H9 (cell line): ENCODE data around the gene GRK1. TPM values are rescaled to one million over a fixed set of nuclear protein-coding genes. Genes with fewer than 3 reads are reported as not detected.

ENCODE experiments used
- DNase-seq: peaks from one replicate; pipeline ENCODE4 v3.0.0-alpha.2; 2017
- H2AFZ ChIP-seq: one replicate; pipeline ENCODE4 v1.6.1; 2013; ENCODE audit warnings: mild to moderate bottlenecking, low read length, control low read depth, moderate library complexity
- H2AK5ac ChIP-seq: 2 replicates; pipeline ENCODE4 v1.6.1; 2013; ENCODE audit warnings: low read length, control low read depth, mixed read lengths; ENCODE audit not compliant: insufficient read length
- H2BK120ac ChIP-seq: one replicate; pipeline ENCODE4 v1.6.1; 2013; ENCODE audit warnings: low read depth, mild to moderate bottlenecking, low read length, control low read depth, inconsistent platforms; ENCODE audit not compliant: poor library complexity, severe bottlenecking
- H2BK12ac ChIP-seq: 2 replicates; pipeline ENCODE4 v1.6.1; 2013; ENCODE audit warnings: low read length, control low read depth, mixed read lengths, low read depth; ENCODE audit not compliant: insufficient read length
- H2BK15ac ChIP-seq: 2 replicates; pipeline ENCODE4 v1.6.1; 2013; ENCODE audit warnings: low read depth, low read length, control low read depth
- H2BK20ac ChIP-seq: one replicate; pipeline ENCODE4 v1.6.1; 2013; ENCODE audit warnings: low read depth, mild to moderate bottlenecking, low read length, control low read depth, inconsistent platforms; ENCODE audit not compliant: poor library complexity, severe bottlenecking
- H2BK5ac ChIP-seq: 2 replicates; pipeline ENCODE4 v1.6.1; 2013; ENCODE audit warnings: low read length, control low read depth, mixed read lengths; ENCODE audit not compliant: insufficient read length
- H3K14ac ChIP-seq: 2 replicates; pipeline ENCODE4 v1.6.1; 2013; ENCODE audit warnings: low read length, control low read depth; ENCODE audit not compliant: insufficient read depth
- H3K18ac ChIP-seq: 2 replicates; pipeline ENCODE4 v1.6.1; 2013; ENCODE audit warnings: low read depth, mild to moderate bottlenecking, mixed read lengths, low read length, control low read depth; ENCODE audit not compliant: insufficient read length
- H3K23ac ChIP-seq: 2 replicates; pipeline ENCODE4 v1.6.1; 2013; ENCODE audit warnings: low read length, control low read depth, mixed read lengths, low read depth; ENCODE audit not compliant: insufficient read length
- H3K23me2 ChIP-seq: 2 replicates; pipeline ENCODE4 v1.6.1; 2013; ENCODE audit warnings: low read depth, mild to moderate bottlenecking, mixed read lengths, low read length, control low read depth; ENCODE audit not compliant: insufficient read length, poor library complexity, severe bottlenecking
- H3K27ac ChIP-seq: 2 replicates; pipeline ENCODE4 v1.5.1; 2013; ENCODE audit warnings: low read length, control low read depth, mixed read lengths, low read depth; ENCODE audit not compliant: insufficient read length
- H3K27me3 ChIP-seq: 2 replicates; pipeline ENCODE4 v1.6.1; 2013; ENCODE audit warnings: low read length, control low read depth, inconsistent platforms; ENCODE audit not compliant: insufficient read depth
- H3K4ac ChIP-seq: 2 replicates; pipeline ENCODE4 v1.6.1; 2013; ENCODE audit warnings: low read depth, mild to moderate bottlenecking, control low read depth, inconsistent platforms, low read length, moderate library complexity
- H3K4me1 ChIP-seq: 2 replicates; pipeline ENCODE4 v1.6.1; 2013; ENCODE audit warnings: low read length, control low read depth, inconsistent platforms; ENCODE audit not compliant: insufficient read depth
- H3K4me2 ChIP-seq: 2 replicates; pipeline ENCODE4 v1.6.1; 2013; ENCODE audit warnings: low read length, control low read depth, mixed read lengths; ENCODE audit not compliant: insufficient read length, insufficient read depth
- H3K56ac ChIP-seq: 2 replicates; pipeline ENCODE4 v1.6.1; 2013; ENCODE audit warnings: low read depth, mild to moderate bottlenecking, mixed read lengths, low read length, control low read depth; ENCODE audit not compliant: insufficient read length
- H3K79me1 ChIP-seq: 2 replicates; pipeline ENCODE4 v1.6.1; 2013; ENCODE audit warnings: low read depth, mild to moderate bottlenecking, moderate library complexity, low read length, control low read depth, inconsistent platforms; ENCODE audit not compliant: insufficient read depth, poor library complexity, severe bottlenecking
- H3K79me2 ChIP-seq: 2 replicates; pipeline ENCODE4 v1.6.1; 2013; ENCODE audit warnings: low read length, control low read depth, inconsistent platforms; ENCODE audit not compliant: insufficient read depth
- H3K9ac ChIP-seq: 2 replicates; pipeline ENCODE4 v1.6.1; 2013; ENCODE audit warnings: low read length, control low read depth, mixed read lengths; ENCODE audit not compliant: insufficient read length; ENCODE audit errors: extremely low read depth
- H3K9me3 ChIP-seq: one replicate; pipeline ENCODE4 v1.6.1; 2013; ENCODE audit warnings: low read depth, low read length, inconsistent platforms; ENCODE audit not compliant: control insufficient read depth
- H3T11ph ChIP-seq: one replicate; pipeline ENCODE4 v1.6.1; 2013; ENCODE audit warnings: mild to moderate bottlenecking, low read length, control low read depth, inconsistent platforms
- H4K20me1 ChIP-seq: one replicate; pipeline ENCODE4 v1.6.1; 2013; ENCODE audit not compliant: control insufficient read depth, insufficient read length, insufficient read depth
- H4K5ac ChIP-seq: 2 replicates; pipeline ENCODE4 v1.6.1; 2013; ENCODE audit warnings: low read depth, mild to moderate bottlenecking, mixed read lengths, low read length, control low read depth; ENCODE audit not compliant: insufficient read length
- H4K8ac ChIP-seq: replicated peaks from 2 replicates; pipeline ENCODE4 v1.6.1; 2013; ENCODE audit warnings: low read length, control low read depth, mixed read lengths, low read depth; ENCODE audit not compliant: insufficient read length
- H4K91ac ChIP-seq: 2 replicates; pipeline ENCODE4 v1.6.1; 2013; ENCODE audit warnings: low read depth, mild to moderate bottlenecking, moderate library complexity, mixed read lengths, low read length, control low read depth; ENCODE audit not compliant: insufficient read length
- H3K27ac Mint-ChIP-seq, 3 experiments: 2 replicates in 2 of 3; 3 replicates in 1 of 3; pipeline ENCODE4 v1.8.0; 2020 to 2021; ENCODE audit warnings: mixed read lengths in 3 of 3, mild to moderate bottlenecking in 1 of 3, moderate library complexity in 1 of 3
- H3K27me3 Mint-ChIP-seq: 2 replicates; pipeline ENCODE4 v1.8.0; 2021; ENCODE audit warnings: low read depth, mild to moderate bottlenecking, moderate library complexity, mixed read lengths
- H3K36me3 Mint-ChIP-seq, 3 experiments: 2 replicates in 2 of 3; 3 replicates in 1 of 3; pipeline ENCODE4 v1.8.0; 2020 to 2021; ENCODE audit warnings: low read depth in 3 of 3, mixed read lengths in 3 of 3; ENCODE audit not compliant: insufficient read depth in 1 of 3
- H3K4me1 Mint-ChIP-seq, 2 experiments: 2 replicates each; pipeline ENCODE4 v1.8.0; 2020; ENCODE audit warnings: mixed read lengths in 2 of 2
- H3K4me3 Mint-ChIP-seq, 2 experiments: 2 replicates in 1 of 2; 3 replicates in 1 of 2; pipeline ENCODE4 v1.8.0; 2020 to 2021; ENCODE audit warnings: mild to moderate bottlenecking in 2 of 2, mixed read lengths in 2 of 2, moderate library complexity in 1 of 2
- H3K9me3 Mint-ChIP-seq, 2 experiments: 2 replicates in 1 of 2; 3 replicates in 1 of 2; pipeline ENCODE4 v1.8.0; 2020; ENCODE audit warnings: mild to moderate bottlenecking in 2 of 2, mixed read lengths in 2 of 2, moderate library complexity in 1 of 2
- CTCF ChIP-seq: fragments of 200-600 bp; sonication (generic); conservative IDR thresholded peaks from 3 replicates; pipeline ENCODE4 v1.8.0; 2021; ENCODE audit warnings: antibody characterized with exemption, mild to moderate bottlenecking
- WGBS: extraction: QIAGEN DNeasy Blood & Tissue Kit; methylation state at CpG from one replicate; pipeline ENCODE4 v1.1.7; 2013; ENCODE audit warnings: missing lambda C conversion rate, low lambda C conversion rate, mixed read lengths; ENCODE audit not compliant: insufficient read length; ENCODE audit errors: extremely low coverage; 5-methylcytosine and 5-hydroxymethylcytosine counted together
- total RNA-seq: library from RNA; stranded (reverse); gene quantifications from 2 replicates; pipeline ENCODE4 v1.2.1, GENCODE V29; 2021

GRK1 gene
- total RNA-seq, 1 experiment from 2014 or later = 0.31 TPM

- TF ChIP-seq CTCF = no peak
- H2BK5ac ChIP-seq = no peak overlapping the region
- Mint-ChIP-seq H3K27ac (peak overlapping the region in 1 of 3 experiments; percentile 65; a peak in 2 of 7 replicates), H3K4me1 (0 out of 4 replicates have a peak, but pooled peaks cover 0 to 2% of the 10 kb centered on the region in 2 experiments), H3K36me3 (peaks cover 45 to 87% (median 73%) of the 10 kb centered on the region in 3 experiments; a peak in 6 of 7 replicates), H3K9me3 (no peaks in the 10 kb centered on the region), H3K27me3 (no peaks in the 10 kb centered on the region), H3K4me3 (no peak overlapping the region)
- no peaks in the 10 kb centered on the region for H3K4me1 ChIP-seq
- H3K18ac ChIP-seq = no peak overlapping the region
- H3K79me1 ChIP-seq = no peaks in the 10 kb centered on the region
- no peaks in the 10 kb centered on the region for H3K27me3 ChIP-seq
- no peaks in the 10 kb centered on the region; the same call in 1 of the 2 replicates for H3K79me2 ChIP-seq
- no peak overlapping the region for H3K56ac ChIP-seq
- WGBS = no CpG with 5 or more reads among the region's 42 CpGs
- H2AK5ac ChIP-seq = no peak overlapping the region
- no peak overlapping the region for H2BK20ac ChIP-seq
- H3K23ac ChIP-seq = no peak overlapping the region
- H2AFZ ChIP-seq = no peak overlapping the region
- no peak overlapping the region for H3K9ac ChIP-seq
- no peaks in the 10 kb centered on the region for H4K20me1 ChIP-seq
- H3K14ac ChIP-seq = no peak overlapping the region
- H3K4ac ChIP-seq = no peak overlapping the region
- H3K4me2 ChIP-seq = no peak overlapping the region
- no peak overlapping the region for H3K27ac ChIP-seq
- no peak for DNase-seq
- H3K9me3 ChIP-seq = no peaks in the 10 kb centered on the region
- no peak overlapping the region for H3T11ph ChIP-seq
- H4K8ac ChIP-seq = no peak overlapping the region
- H2BK15ac ChIP-seq = no peak overlapping the region
- H2BK12ac ChIP-seq = no peak overlapping the region
- no peak overlapping the region for H4K91ac ChIP-seq
- H4K5ac ChIP-seq = no peak overlapping the region
- no peaks in the 10 kb centered on the region for H3K23me2 ChIP-seq
- H2BK120ac ChIP-seq = no peak overlapping the region
These were observed 35.5 kb upstream of the GRK1 start for GRCh38 chr13:113631341-113632095.
